HEK293 (cell line): Measurements from ENCODE around the gene CYP21A2.
"Not testable (repeated sequence)": the region's sequence is repeated elsewhere in the genome, so short reads cannot be mapped to it uniquely, and the experiment has no call there.

Experiments used
- CTCF ChIA-PET: fragments of 350-600 bp; formaldehyde crosslinking; extraction: SDS; loops from one replicate; lab custom pipeline; 2021; ENCODE audit warnings: antibody characterized with exemption; lab: Yijun Ruan, JAX
- POLR2A ChIA-PET: fragments of 300-600 bp; formaldehyde crosslinking; extraction: SDS; loops from one replicate; lab custom pipeline; 2020; ENCODE audit warnings: antibody characterized with exemption, inconsistent platforms; lab: Yijun Ruan, JAX
- H3K27ac ChIP-seq: fragments of 200-500 bp; sonication (Bioruptor generic); 2 replicates; pipeline ENCODE4 v1.5.1; 2014; ENCODE audit warnings: low read depth, low read length, control low read depth, inconsistent platforms; ENCODE audit errors: extremely low read depth
- H3K36me3 ChIP-seq, 2 experiments: fragments of 200-500 bp in 1 of 2; sonication (Bioruptor generic) in 1 of 2; 1 replicate in 1 of 2; 2 replicates in 1 of 2; pipeline ENCODE4 v1.5.1; 2014 to 2017; ENCODE audit warnings: inconsistent platforms in 2 of 2, low read length in 2 of 2; ENCODE audit not compliant: control insufficient read depth in 2 of 2, insufficient read depth in 1 of 2
- H3K4me1 ChIP-seq: fragments of 200-500 bp; sonication (Bioruptor generic); 2 replicates; pipeline ENCODE4 v1.5.1; 2014; ENCODE audit warnings: mild to moderate bottlenecking, low read length, inconsistent platforms; ENCODE audit not compliant: control insufficient read depth, insufficient read depth
- H3K4me3 ChIP-seq: 2 replicates; pipeline ENCODE4 v1.5.1; 2011; ENCODE audit warnings: low read depth, mild to moderate bottlenecking, control low read depth, low read length, moderate library complexity
- H3K9me3 ChIP-seq: fragments of 200-500 bp; sonication (Bioruptor generic); 2 replicates; pipeline ENCODE4 v1.5.1; 2014; ENCODE audit warnings: low read depth, low read length, inconsistent platforms; ENCODE audit not compliant: control insufficient read depth, insufficient read depth
- ZNF121 ChIP-seq: fragments of 450-650 bp; formaldehyde crosslinking; IDR thresholded peaks from 2 replicates; pipeline ENCODE4 v1.5.1; 2016; ENCODE audit warnings: missing biosample characterization, missing genetic modification characterization
- ZNF335 ChIP-seq: fragments of 450-650 bp; formaldehyde crosslinking; conservative IDR thresholded peaks from 2 replicates; pipeline ENCODE4 v1.5.1; 2016; ENCODE audit warnings: missing biosample characterization, missing genetic modification characterization

CYP21A2 gene

DNA sequence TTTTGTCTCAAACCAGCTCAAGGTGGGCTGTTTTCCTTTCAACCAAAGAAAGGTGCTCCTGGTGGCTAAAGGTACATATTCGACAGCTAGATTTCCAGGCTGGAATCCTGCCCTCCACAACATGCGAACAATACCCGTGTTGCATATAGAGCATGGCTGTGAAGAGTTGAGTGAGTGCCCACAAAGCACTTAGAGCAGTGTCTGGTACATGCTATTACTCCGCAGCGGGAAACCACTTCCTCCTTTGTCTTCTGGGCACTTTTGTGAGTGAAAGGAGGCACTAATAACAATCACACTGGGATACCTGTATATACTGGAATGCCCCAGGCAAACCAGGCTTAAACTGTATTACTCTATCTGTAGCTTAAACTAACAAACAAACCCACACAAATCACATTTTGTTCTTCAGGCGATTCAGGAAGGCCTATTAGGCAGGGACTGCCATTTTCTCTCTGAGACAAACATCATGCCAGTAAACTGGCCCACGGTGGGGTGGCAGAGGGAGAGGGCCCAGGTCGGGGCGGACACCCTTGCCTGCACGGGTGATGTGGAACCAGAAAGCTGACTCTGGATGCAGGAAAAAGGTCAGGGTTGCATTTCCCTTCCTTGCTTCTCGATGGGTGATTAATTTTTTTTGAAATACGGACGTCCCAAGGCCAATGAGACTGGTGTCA lies 33.2 kb upstream of the CYP21A2 start:
- POLR2A ChIA-PET, H3K27ac ChIP-seq, H3K36me3 ChIP-seq, H3K4me1 ChIP-seq, H3K4me3 ChIP-seq, CTCF ChIA-PET, H3K9me3 ChIP-seq: not testable (repeated sequence)
- TF ChIP-seq ZNF335 (tag by site-specific recombination), result 0 out of 2 replicates have a peak, but pooled peaks have one; percentile 17

DNA sequence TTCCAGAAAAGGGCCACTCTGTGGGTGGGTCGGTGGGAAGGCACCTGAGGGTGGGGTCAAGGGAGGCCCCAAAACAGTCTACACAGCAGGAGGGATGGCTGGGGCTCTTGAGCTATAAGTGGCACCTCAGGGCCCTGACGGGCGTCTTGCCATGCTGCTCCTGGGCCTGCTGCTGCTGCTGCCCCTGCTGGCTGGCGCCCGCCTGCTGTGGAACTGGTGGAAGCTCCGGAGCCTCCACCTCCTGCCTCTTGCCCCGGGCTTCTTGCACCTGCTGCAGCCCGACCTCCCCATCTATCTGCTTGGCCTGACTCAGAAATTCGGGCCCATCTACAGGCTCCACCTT lies 32.7 kb upstream of the CYP21A2 start:
- H3K9me3 ChIP-seq, CTCF ChIA-PET, H3K27ac ChIP-seq, H3K4me3 ChIP-seq, H3K4me1 ChIP-seq, H3K36me3 ChIP-seq, POLR2A ChIA-PET: not testable (repeated sequence)

DNA sequence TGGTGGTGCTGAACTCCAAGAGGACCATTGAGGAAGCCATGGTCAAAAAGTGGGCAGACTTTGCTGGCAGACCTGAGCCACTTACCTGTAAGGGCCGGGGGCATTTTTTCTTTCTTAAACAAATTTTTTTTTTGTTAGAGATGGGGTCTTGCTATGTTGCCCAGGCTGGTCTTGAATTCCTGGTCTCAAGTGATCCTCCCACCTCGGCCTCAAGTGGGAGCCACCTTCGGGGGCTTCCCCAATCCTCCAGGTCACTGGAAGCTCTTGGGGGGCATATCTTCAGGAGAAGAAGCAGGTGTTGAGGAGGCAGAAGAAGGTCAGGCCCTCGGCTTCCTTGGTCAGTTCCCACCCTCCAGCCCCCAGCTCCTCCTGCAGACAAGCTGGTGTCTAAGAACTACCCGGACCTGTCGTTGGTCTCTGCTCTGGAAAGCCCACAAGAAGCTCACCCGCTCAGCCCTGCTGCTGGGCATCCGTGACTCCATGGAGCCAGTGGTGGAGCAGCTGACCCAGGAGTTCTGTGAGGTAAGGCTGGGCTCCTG lies 32.2 kb upstream of the CYP21A2 start:
- H3K36me3 ChIP-seq, H3K9me3 ChIP-seq, H3K4me3 ChIP-seq, H3K4me1 ChIP-seq, H3K27ac ChIP-seq: not testable (repeated sequence)
- CTCF ChIA-PET, result interaction anchor here (0.6 kb wide), 1 partner anchor 341 kb away, joined by 3 read pairs; no protein-coding TSS in a partner anchor
- POLR2A ChIA-PET, result interaction anchor here (0.6 kb wide), 1 partner anchor 433 kb away, joined by 3 read pairs; no protein-coding TSS in a partner anchor
- TF ChIP-seq ZNF121 (tag by site-specific recombination), result 0 out of 2 replicates have a peak, but pooled peaks have one; percentile 57

DNA sequence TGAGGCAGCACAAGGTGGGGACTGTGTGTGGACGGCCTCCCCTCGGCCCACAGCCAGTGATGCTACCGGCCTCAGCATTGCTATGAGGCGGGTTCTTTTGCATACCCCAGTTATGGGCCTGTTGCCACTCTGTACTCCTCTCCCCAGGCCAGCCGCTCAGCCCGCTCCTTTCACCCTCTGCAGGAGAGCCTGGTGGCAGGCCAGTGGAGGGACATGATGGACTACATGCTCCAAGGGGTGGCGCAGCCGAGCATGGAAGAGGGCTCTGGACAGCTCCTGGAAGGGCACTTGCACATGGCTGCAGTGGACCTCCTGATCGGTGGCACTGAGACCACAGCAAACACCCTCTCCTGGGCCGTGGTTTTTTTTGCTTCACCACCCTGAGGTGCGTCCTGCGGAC lies 31.1 kb upstream of the CYP21A2 start:
- H3K9me3 ChIP-seq, CTCF ChIA-PET, H3K27ac ChIP-seq, H3K36me3 ChIP-seq, POLR2A ChIA-PET, H3K4me1 ChIP-seq, H3K4me3 ChIP-seq: not testable (repeated sequence)

DNA sequence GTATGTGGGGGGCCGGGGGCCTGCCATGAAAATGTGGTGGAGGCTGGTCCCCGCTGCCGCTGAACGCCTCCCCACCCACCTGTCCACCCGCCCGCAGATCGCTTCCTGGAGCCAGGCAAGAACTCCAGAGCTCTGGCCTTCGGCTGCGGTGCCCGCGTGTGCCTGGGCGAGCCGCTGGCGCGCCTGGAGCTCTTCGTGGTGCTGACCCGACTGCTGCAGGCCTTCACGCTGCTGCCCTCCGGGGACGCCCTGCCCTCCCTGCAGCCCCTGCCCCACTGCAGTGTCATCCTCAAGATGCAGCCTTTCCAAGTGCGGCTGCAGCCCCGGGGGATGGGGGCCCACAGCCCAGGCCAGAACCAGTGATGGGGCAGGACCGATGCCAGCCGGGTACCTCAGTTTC lies 30.2 kb upstream of the CYP21A2 start:
- POLR2A ChIA-PET, CTCF ChIA-PET, H3K9me3 ChIP-seq, H3K36me3 ChIP-seq, H3K27ac ChIP-seq, H3K4me1 ChIP-seq, H3K4me3 ChIP-seq: not testable (repeated sequence)

DNA sequence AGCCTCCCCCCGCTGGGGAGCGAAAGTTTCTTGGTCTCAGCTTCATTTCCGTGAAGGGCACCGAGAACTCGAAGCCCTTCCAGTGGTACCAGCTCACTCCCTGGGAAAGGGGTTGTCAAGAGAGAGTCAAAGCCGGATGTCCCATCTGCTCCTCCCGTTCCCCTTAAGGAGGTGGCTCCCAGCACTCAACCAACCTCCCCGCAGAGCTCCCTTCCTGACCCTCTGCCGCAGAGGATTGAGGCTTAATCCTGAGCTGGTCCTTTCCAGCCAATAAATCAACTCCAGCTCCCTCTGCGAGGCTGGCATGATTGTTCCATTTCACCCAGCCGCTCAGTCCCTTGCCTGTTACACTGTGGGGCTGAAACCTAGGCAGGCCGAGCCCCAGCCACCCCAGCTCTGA lies 29.6 kb upstream of the CYP21A2 start:
- CTCF ChIA-PET, H3K4me1 ChIP-seq, H3K36me3 ChIP-seq, H3K9me3 ChIP-seq, H3K4me3 ChIP-seq, POLR2A ChIA-PET, H3K27ac ChIP-seq: not testable (repeated sequence)

DNA sequence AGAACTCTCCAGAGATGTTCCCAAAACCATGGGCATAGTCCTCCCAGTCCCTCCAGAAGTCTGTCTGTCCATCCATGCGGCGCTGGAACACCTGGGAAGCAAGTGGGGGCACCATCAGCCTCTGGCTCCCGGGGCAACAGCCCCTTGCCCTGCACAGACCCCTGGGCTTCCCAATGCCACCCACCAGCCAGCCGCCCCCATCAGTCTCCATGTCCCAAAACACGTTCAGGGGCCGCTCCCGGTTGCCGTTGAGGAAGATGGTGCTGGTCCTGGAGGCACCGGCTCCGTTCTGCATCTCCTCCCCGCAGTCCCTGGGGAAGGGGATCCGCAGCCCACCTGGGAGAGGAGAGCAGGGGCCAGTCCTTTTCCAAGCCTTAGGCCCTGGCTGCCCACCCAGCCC lies 28.7 kb upstream of the CYP21A2 start:
- CTCF ChIA-PET, H3K4me1 ChIP-seq, H3K36me3 ChIP-seq, H3K4me3 ChIP-seq, POLR2A ChIA-PET, H3K27ac ChIP-seq, H3K9me3 ChIP-seq: not testable (repeated sequence)

DNA sequence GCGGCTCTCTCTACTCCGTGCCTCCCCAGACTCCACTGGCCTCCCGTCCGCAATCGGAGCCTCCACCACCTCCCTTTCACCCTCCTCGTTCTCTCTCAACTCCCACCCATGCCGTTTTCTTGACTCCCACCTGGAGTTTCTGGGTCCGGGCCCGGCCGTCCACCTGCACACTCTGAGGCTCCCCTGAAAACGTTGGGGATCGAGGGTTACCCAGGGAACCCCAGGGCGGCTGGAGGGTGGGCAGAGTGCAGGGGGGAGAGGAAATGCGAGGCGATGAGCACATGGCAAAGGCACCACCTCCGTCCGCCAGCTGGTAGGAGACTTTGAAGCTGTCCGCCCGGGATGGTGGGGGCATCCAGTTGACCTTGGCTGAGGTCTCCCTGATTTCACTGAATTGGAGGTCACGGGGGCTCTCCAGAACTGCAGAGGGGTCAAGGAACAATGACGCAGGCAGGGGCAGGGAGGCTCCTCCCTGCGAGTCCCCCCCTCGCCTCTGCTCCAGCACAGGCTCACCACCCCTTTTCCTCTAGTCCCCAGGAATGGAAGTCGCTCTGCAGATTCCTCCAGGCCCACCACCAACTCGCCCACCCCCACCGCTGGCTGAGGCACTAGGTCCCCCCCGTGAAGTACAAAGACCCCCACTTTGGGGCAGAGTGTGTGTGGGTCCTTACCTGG lies 27.2 kb upstream of the CYP21A2 start:
- CTCF ChIA-PET, H3K4me1 ChIP-seq, H3K4me3 ChIP-seq, H3K27ac ChIP-seq, POLR2A ChIA-PET, H3K9me3 ChIP-seq, H3K36me3 ChIP-seq: not testable (repeated sequence)

DNA sequence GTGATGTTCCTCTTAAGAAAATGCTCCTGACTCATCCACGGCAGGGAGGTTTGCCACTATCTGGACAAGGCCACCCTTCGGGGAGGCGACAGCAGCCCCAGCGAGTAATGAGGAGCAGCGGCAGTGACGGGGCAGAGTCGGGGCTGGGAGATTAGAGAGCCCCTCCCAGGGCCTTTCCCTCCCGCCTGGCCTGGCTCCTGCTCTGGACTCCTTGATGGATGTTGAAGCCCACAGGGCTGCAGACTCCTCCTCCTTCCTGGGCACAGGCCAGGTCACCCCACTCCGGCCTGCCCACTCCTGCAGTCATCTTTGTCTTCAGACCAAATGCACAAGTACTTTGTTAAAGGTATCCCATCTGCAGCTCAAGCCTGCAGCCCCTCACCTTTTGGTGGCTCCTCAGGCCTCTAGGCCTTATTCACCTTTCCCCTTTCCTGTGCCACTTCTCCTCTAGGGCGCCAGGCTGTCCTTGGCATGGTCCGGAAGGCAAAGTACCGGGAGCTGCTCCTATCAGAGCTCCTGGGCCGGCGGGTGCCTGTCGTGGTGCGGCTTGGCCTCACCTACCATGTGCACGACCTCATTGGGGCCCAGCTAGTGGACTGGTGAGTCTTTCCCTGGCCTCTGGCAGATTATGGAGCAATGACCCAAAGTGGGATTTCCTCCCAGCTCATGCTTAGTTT lies 25.1 kb upstream of the CYP21A2 start:
- H3K4me1 ChIP-seq, POLR2A ChIA-PET, H3K4me3 ChIP-seq, H3K36me3 ChIP-seq, H3K27ac ChIP-seq, CTCF ChIA-PET, H3K9me3 ChIP-seq: not testable (repeated sequence)

DNA sequence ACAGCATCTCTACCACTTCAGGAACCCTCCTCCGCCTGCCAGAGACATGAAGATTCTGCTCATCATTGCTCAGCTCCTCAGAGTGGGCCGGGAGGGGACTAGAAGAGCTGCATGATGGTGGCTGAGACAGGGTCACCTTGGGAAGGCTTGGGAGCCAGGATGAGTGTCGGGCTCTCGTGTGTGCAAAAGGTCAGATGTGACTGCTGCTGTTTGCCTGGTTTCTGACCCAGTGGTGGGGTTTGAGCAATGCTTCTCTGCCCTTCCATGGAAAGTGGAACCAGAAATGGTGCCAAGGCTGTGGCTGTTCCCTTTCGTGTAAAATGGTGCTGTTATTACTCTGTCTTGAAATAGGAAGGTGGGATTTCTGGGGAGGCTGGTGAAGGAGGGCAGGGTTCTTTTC lies 24.5 kb upstream of the CYP21A2 start:
- H3K36me3 ChIP-seq, H3K4me1 ChIP-seq, CTCF ChIA-PET, H3K27ac ChIP-seq, H3K9me3 ChIP-seq, POLR2A ChIA-PET, H3K4me3 ChIP-seq: not testable (repeated sequence)
